GM23248 (cell line): ENCODE data around the gene ARHGAP45. TPM values are rescaled to one million over a fixed set of nuclear protein-coding genes. Genes with fewer than 3 reads are reported as not detected.

ENCODE experiments used
- DNase-seq: peaks from one replicate; pipeline ENCODE4 v3.0.0-alpha.2; 2015
- H2AFZ ChIP-seq: fragments of 200-600 bp; sonication (generic); 2 replicates; pipeline ENCODE4 v1.6.1; 2016; ENCODE audit warnings: antibody characterized with exemption
- H3F3A ChIP-seq: fragments of 200-600 bp; sonication (generic); 2 replicates; pipeline ENCODE4 v1.6.1; 2016; ENCODE audit warnings: mild to moderate bottlenecking, antibody characterized with exemption, mixed run types; ENCODE audit not compliant: insufficient read depth
- H3K27ac ChIP-seq: fragments of 200-600 bp; sonication (generic); 2 replicates; pipeline ENCODE4 v1.5.1; 2016; ENCODE audit warnings: mild to moderate bottlenecking
- H3K27me3 ChIP-seq: fragments of 200-600 bp; sonication (generic); replicated peaks from 2 replicates; pipeline ENCODE4 v1.6.1; 2016; ENCODE audit warnings: mild to moderate bottlenecking; ENCODE audit not compliant: insufficient read depth
- H3K36me3 ChIP-seq: fragments of 200-600 bp; sonication (generic); 2 replicates; pipeline ENCODE4 v1.6.1; 2016; ENCODE audit warnings: low read depth, mild to moderate bottlenecking
- H3K4me1 ChIP-seq: fragments of 200-600 bp; sonication (generic); 2 replicates; pipeline ENCODE4 v1.6.1; 2016; ENCODE audit warnings: mild to moderate bottlenecking; ENCODE audit not compliant: insufficient read depth
- H3K4me2 ChIP-seq: fragments of 200-600 bp; sonication (generic); one replicate; pipeline ENCODE4 v1.6.1; 2016; ENCODE audit warnings: mild to moderate bottlenecking; ENCODE audit not compliant: unreplicated experiment
- H3K4me3 ChIP-seq: fragments of 200-600 bp; sonication (generic); 2 replicates; pipeline ENCODE4 v1.5.1; 2016; ENCODE audit warnings: mild to moderate bottlenecking
- H3K79me2 ChIP-seq: fragments of 200-600 bp; sonication (generic); 2 replicates; pipeline ENCODE4 v1.6.1; 2016; ENCODE audit warnings: mild to moderate bottlenecking; ENCODE audit not compliant: insufficient read depth
- H3K9ac ChIP-seq: fragments of 200-600 bp; sonication (generic); 2 replicates; pipeline ENCODE4 v1.6.1; 2016; ENCODE audit warnings: mild to moderate bottlenecking
- H3K9me2 ChIP-seq: fragments of 200-600 bp; sonication (generic); 2 replicates; pipeline ENCODE4 v1.6.1; 2016; ENCODE audit warnings: mixed run types, mild to moderate bottlenecking, moderate library complexity; ENCODE audit not compliant: insufficient read depth
- H3K9me3 ChIP-seq: fragments of 200-600 bp; sonication (generic); one replicate; pipeline ENCODE4 v1.6.1; 2017; ENCODE audit warnings: low read depth
- H4K20me1 ChIP-seq: fragments of 200-600 bp; sonication (generic); 2 replicates; pipeline ENCODE4 v1.6.0; 2016; ENCODE audit not compliant: insufficient read depth
- EZH2 ChIP-seq: fragments of 200-600 bp; sonication (generic); IDR thresholded peaks from 2 replicates; pipeline ENCODE4 v1.6.1; 2018; ENCODE audit warnings: antibody characterized with exemption, mild to moderate bottlenecking; ENCODE audit not compliant: insufficient read depth, poor library complexity, severe bottlenecking
- EZH2phosphoT487 ChIP-seq: fragments of 200-600 bp; sonication (generic); IDR thresholded peaks from 2 replicates; pipeline ENCODE4 v1.6.1; 2018; ENCODE audit warnings: antibody characterized with exemption, moderate library complexity, mild to moderate bottlenecking, low read depth; ENCODE audit not compliant: insufficient read depth
- WGBS, 2 experiments: methylation state at CpG; one replicate each; pipeline ENCODE4 v1.1.6; 2015 to 2017; ENCODE audit warnings: low lambda C conversion rate in 2 of 2, low coverage in 1 of 2; ENCODE audit errors: missing lambda C conversion rate in 2 of 2; 5-methylcytosine and 5-hydroxymethylcytosine counted together
- in situ Hi-C: fragments of 300-500 bp; cut with MboI; formaldehyde crosslinking; loops from 2 replicates; pipeline ENCODE4 v1.15.0; 2020
- polyA plus RNA-seq: library from polyadenylated mRNA; unstranded; fragments of >200 nt; fragmentation: Nextera tagmentation; extraction: Ambion mirVana; gene quantifications from 2 replicates; pipeline ENCODE4 v1.2.1, GENCODE V29; 2016
- total RNA-seq: library from RNA; depleted of rRNA; stranded (reverse); fragments of >200 nt; shearing (Covaris generic); gene quantifications from 2 replicates; pipeline ENCODE4 v1.2.3, GENCODE V29; 2014

Gene ARHGAP45
- total and polyA plus RNA-seq, 2 experiments from 2014 or later, result 3.5 to 6.3 TPM

DNA sequence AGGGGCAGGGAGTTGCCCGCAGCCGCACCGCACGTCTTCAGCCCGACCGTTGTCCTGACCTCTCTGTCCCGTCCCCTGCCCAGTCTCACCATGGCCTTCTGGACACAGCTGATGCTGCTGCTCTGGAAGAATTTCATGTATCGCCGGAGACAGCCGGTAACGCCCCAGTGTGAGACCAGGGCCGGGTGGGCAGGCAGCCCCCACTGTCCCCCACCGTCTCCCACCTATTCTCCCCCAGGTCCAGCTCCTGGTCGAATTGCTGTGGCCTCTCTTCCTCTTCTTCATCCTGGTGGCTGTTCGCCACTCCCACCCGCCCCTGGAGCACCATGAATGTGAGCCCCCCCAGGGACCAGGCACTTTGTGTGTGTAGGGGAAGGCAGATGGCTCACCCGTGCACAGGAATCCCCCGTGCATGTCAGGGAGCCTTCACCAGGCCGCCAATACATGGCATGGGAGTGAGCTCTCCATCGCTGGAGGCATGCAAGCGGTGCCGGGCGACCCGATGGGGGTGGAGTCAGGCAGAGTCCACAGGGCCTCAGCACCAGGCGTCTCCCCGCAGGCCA lies 25.6 kb upstream of the ARHGAP45 start:
- Histone ChIP-seq H3K9me3 (no peaks in the 10 kb centered on the region), H3K27ac (no peak overlapping the region), H3K9me2 (no peaks in the 10 kb centered on the region), H3K79me2 (no peaks in the 10 kb centered on the region), H3K4me2 (peak overlapping the region; percentile 84), H3F3A (peaks cover 32% of the 10 kb centered on the region), H3K36me3 (no peaks in the 10 kb centered on the region; the same call in 1 of the 2 replicates), H2AFZ (peak overlapping the region; percentile 60), H3K4me3 (peak overlapping the region; percentile 68), H3K4me1 (no peaks in the 10 kb centered on the region; the same call in 1 of the 2 replicates), H3K27me3 (no peaks in the 10 kb centered on the region), H4K20me1 (no peaks in the 10 kb centered on the region), H3K9ac (no peak overlapping the region)
- TF ChIP-seq EZH2, result no peak
- no peak for TF ChIP-seq EZH2phosphoT487
- 13 to 14% methylated on average over 21 to 22 of the region's 26 CpGs for WGBS, 2 experiments
- DNase-seq, result no peak
- in situ Hi-C loops, result no loop called here

- H3K9me2 ChIP-seq, result no peaks in the 10 kb centered on the region
- no peaks in the 10 kb centered on the region; the same call in 1 of the 2 replicates for H3K36me3 ChIP-seq
- peaks cover 30% of the 10 kb centered on the region for H3F3A ChIP-seq
- 27 to 28% methylated on average over 31 to 39 of the region's 43 CpGs for WGBS, 2 experiments
- no peaks in the 10 kb centered on the region for H3K9me3 ChIP-seq
- H4K20me1 ChIP-seq, result no peaks in the 10 kb centered on the region
- H3K27me3 ChIP-seq, result no peaks in the 10 kb centered on the region
- no peak overlapping the region for H3K4me3 ChIP-seq
- H3K9ac ChIP-seq, result no peak overlapping the region
- no peak overlapping the region for H2AFZ ChIP-seq
- no peak overlapping the region for H3K4me2 ChIP-seq
- in situ Hi-C loops, result no loop called here
- TF ChIP-seq EZH2phosphoT487, result no peak
- no peak for TF ChIP-seq EZH2
- no peak overlapping the region for H3K27ac ChIP-seq
- no peaks in the 10 kb centered on the region; the same call in 1 of the 2 replicates for H3K4me1 ChIP-seq
- H3K79me2 ChIP-seq, result no peaks in the 10 kb centered on the region
- DNase-seq, result peak; percentile 57
These were observed 24.9 kb upstream of the ARHGAP45 start for GRCh38 chr19:1041835-1042685.

DNA sequence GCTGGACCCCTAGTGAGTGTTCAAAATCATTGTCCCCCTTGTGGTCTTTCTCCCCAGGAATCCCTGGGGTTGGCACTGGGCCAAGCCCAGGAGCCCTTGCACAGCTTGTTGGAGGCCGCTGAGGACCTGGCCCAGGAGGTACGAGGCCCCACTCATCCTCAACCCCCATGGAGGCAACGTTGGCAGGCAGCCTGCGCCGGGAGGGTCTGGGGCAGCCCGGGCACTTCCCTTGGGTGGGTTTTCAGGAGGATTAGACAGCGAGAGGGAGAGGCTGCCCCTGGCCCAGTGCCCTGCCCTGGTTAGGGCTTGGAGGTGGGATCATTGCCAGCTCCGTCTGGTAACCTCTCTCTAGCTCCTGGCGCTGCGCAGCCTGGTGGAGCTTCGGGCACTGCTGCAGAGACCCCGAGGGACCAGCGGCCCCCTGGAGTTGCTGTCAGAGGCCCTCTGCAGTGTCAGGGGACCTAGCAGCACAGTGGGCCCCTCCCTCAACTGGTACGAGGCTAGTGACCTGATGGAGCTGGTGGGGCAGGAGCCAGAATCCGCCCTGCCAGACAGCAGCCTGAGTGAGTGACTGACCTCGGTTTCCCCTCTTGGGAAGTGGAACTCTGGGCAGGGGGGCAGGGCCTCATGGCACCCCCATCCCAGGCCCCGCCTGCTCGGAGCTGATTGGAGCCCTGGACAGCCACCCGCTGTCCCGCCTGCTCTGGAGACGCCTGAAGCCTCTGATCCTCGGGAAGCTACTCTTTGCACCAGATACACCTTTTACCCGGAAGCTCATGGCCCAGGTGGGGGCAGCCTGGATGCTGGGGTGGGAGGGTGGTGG lies 24.1 kb upstream of the ARHGAP45 start:
- Histone ChIP-seq H3K4me3 (no peak overlapping the region), H3K36me3 (no peaks in the 10 kb centered on the region; the same call in 1 of the 2 replicates), H3K9me2 (no peaks in the 10 kb centered on the region), H3K27ac (no peak overlapping the region), H3F3A (peaks cover 23% of the 10 kb centered on the region), H3K9ac (no peak overlapping the region), H2AFZ (no peak overlapping the region), H3K4me1 (no peaks in the 10 kb centered on the region; the same call in 1 of the 2 replicates), H4K20me1 (no peaks in the 10 kb centered on the region), H3K4me2 (no peak overlapping the region), H3K27me3 (no peaks in the 10 kb centered on the region), H3K79me2 (no peaks in the 10 kb centered on the region), H3K9me3 (no peaks in the 10 kb centered on the region)
- in situ Hi-C loops, result no loop called here
- WGBS, 2 experiments, result 42 to 45% methylated on average over 21 to 22 of the region's 23 CpGs
- DNase-seq, result no peak
- no peak for TF ChIP-seq EZH2phosphoT487
- TF ChIP-seq EZH2, result no peak

GRCh38 chr19:1045247-1045603 lies 21.7 kb upstream of the ARHGAP45 start:
- Histone ChIP-seq H4K20me1 (no peaks in the 10 kb centered on the region), H3K79me2 (no peaks in the 10 kb centered on the region), H3K36me3 (no peaks in the 10 kb centered on the region), H3K9me2 (no peaks in the 10 kb centered on the region), H3K9ac (no peak overlapping the region), H3K27ac (no peak overlapping the region), H2AFZ (no peak overlapping the region), H3K4me3 (no peak overlapping the region), H3K4me2 (no peak overlapping the region), H3K4me1 (no peaks in the 10 kb centered on the region; the same call in 1 of the 2 replicates), H3K9me3 (no peaks in the 10 kb centered on the region), H3F3A (peaks cover 6% of the 10 kb centered on the region; the same call in 1 of the 2 replicates), H3K27me3 (no peaks in the 10 kb centered on the region)
- in situ Hi-C loops, result no loop called here
- peak; percentile 59 for DNase-seq
- WGBS, 2 experiments, result 49 to 58% methylated on average over 7 to 10 of the region's 10 CpGs
- no peak for TF ChIP-seq EZH2
- TF ChIP-seq EZH2phosphoT487, result no peak
